GM13977 (cell line): Measurements from ENCODE around the gene TRAF7.

Source experiments
- DNase-seq: peaks from one replicate; pipeline ENCODE4 v3.0.0; 2012; ENCODE audit warnings: low spot score
- CTCF ChIP-seq: IDR thresholded peaks from 2 replicates; pipeline ENCODE4 v1.5.1; 2012; ENCODE audit warnings: mild to moderate bottlenecking, control low read depth; ENCODE audit not compliant: insufficient read depth; ENCODE audit errors: extremely low read depth, missing control alignments
- in situ Hi-C: fragments of 300-500 bp; cut with MboI; formaldehyde crosslinking; loops from one replicate; pipeline ENCODE4 v1.12.0; 2022; ENCODE audit warnings: low sequenced_read_pairs, low pct_unique_long_range_greater_than_20kb, mixed read lengths, inconsistent platforms; ENCODE audit not compliant: unreplicated experiment

Gene TRAF7

GRCh38 chr16:2179576-2179975 lies 24.0 kb downstream of the TRAF7 start:
- DNase-seq, result no peak
- in situ Hi-C loops, result no loop called here
- no peak for TF ChIP-seq CTCF

DNA sequence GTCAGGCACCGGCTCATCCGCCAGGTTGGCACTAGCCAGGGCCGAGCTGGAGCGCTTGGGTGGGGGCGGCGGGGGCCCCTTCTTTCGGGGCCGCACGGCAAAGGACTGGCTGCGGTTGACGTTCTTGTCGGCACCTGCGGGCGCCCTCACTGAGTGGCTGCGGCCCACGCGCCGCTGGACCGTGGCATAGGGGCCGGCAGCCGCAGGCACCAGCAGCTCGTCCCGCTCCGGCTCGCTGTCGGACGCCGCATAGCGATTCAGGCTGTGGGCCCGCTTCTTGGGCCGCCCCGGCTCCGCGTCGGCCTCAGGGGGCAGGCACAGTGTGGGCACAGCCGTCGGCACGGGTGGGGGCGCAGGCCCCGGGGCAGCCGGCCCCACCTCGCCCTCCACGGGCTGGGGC lies 24.9 kb downstream of the TRAF7 start:
- no peak for DNase-seq
- no peak for TF ChIP-seq CTCF
- in situ Hi-C loops, result no loop called here

- TF ChIP-seq CTCF, result no peak
- in situ Hi-C loops, result no loop called here
- DNase-seq, result no peak
These were observed 25.7 kb downstream of the TRAF7 start for GRCh38 chr16:2180962-2181923.

GRCh38 chr16:2181952-2182351 lies 26.4 kb downstream of the TRAF7 start:
- no peak for DNase-seq
- in situ Hi-C loops, result no loop called here
- TF ChIP-seq CTCF, result no peak

DNA sequence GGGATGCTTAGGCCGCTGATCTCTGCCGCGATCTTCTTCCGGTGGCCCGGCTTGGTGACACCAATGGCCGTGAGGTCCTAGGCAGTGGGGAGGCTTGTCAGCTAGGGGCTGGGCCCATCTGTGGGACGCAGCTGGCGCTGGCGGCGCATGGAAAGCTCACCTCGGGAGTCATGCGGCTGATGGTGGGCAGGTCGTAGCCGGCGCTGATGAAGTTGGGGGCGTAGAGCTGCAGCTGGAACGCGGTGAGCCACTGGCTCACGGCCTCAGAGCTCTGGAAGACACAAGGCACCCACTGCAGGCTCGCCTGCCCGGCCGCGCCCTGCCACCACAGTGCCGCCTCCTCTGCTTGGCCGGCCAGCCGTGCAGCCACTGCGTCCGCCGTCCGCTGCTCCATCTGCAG lies 28.1 kb downstream of the TRAF7 start:
- in situ Hi-C loops, result no loop called here
- DNase-seq, result no peak
- TF ChIP-seq CTCF, result no peak

DNA sequence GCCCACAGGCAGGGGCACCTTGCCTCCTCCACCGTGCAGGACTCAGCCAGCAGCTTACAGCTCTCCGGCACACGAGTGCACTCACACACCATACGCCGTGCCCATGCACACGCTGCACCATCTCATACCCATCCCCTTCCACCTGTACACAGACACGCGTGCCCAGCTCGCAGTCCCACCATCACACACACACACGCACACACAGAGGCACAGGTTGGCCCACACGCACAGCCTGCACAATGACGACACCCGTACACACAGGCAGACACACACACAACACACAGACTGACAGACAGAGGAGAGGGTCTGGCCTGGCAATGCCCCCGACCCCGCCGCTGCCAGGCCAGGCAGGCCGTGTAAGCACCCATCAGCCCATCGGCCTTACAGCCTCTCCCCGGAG lies 28.8 kb downstream of the TRAF7 start:
- TF ChIP-seq CTCF, result no peak
- DNase-seq, result no peak
- in situ Hi-C loops, result no loop called here
